ENCODE data around the gene SKIDA1.

Gene SKIDA1

DNA sequence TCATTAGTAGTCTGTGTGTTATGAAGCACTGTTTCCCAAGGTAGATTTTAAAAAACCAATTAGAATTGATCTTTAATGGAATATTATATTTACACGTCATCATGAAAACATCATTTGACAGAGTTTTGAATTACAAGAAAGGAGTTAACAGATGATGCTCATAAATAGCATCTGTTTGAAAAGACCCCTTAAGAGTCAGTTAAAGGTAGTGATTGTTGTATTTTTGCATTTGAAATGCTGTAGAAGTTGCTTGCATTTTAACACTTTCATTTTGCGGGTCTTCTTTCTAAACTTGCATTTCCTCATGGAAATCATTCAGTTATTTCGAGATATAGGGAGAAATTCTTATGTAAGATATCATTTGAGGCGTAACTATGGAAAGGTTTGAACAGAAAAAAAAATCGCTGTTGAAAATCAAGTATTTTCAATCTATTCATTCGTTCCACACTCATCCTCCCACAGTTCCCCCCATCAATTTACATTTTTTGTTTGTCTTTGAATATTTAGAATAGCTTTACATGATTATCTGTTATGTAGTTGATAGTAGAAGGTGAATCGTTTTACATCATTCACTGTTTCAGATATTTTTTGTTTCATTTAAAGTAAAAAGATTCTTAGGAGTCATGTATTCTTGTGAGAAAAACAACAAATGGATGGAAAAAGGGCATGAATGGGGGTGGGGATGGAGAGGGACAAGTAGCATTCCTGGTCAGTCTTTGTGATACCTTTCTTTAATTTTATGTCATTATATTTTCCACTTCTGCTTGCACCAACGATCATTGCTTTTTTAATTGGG lies 3.0 kb upstream of the SKIDA1 start:
- DNase-seq: no peak

GRCh38 chr10:21527598-21528235 lies 2.2 kb upstream of the SKIDA1 start:
- DNase-seq: peak; percentile 42 to 65

- DNase-seq: peak; percentile 83 to 86
Measured at GRCh38 chr10:21526860-21527597, 1.5 kb upstream of the SKIDA1 start.

DNA sequence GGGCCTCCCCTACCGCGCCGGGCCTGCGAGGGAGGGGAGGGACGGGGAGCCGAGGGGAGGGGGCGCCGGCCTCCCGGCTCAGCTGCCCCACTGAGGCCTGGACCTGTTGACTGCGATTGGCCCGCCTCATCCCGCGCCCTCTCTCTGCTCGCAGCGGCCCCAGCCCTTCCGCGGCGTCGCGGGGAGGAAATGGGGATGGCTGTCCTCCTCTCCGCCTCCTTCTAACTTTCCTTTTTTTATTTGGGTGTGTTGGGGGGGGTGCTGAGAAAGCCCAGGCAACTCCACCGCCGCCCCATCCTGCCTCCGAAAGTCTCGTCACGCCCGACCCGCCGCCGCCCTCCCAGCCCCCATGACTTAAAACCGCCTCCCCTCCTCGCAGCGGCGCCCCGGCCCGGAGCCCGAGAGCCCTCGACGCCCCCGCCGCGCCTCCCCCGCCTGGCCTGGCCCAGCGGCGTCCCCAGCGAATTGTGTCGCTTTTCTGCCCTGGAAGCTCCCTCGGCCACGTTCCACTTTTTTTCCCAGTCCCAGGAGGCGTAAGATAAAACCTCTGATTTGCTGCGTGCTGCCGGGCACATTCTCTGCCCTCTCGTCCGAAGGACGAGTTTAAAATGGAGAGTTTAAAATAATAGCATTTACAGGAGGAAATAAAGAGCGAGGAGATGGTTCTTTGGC lies 842 bp upstream of the SKIDA1 start:
- DNase-seq: peak; percentile 90 to 93

DNA sequence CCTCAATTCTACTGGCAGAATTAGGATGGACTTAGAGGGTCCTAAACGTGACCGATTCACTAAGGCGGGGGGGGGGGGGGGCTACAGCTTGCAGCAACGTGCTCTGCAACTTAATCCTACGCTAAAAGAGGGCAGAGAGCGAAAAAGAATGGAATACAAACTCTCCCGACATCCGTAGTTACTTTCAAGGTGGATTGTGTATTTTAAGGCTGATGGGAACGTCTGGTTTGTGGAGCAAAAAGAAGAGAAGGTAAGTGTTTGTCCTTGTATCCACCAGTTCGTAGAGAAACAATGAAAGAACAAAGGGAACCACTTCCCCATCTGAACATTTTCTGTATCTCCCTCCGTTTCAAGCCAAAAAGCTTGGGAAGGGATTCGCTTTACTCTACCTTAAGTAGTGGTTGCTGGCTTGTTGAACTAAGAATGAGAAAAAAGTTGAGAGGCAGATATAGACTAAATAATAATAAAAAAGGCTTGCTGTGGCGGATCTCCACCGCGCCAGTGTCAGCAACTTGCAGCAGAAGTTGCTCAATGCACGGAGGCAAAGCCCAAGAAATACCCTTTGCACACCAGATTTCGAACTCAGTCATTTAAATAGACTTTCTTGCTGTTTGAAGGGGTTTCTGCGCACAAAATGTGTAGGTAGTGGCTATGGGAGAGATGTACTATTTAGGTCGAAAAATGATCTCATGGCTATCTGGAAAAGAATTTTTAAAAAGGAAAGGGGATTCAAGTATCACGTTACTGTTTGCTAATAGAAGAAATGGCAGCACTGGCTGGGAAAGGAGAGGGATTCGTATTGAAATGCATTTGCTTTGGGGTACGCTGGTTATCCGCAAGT lies 736 bp downstream of the SKIDA1 start:
- DNase-seq: peak; percentile 79 to 85

GRCh38 chr10:21524131-21524525 lies 1.4 kb downstream of the SKIDA1 start:
- DNase-seq: no peak

- peak; percentile 29 to 33 for DNase-seq
Measured at GRCh38 chr10:21523557-21524008, 1.9 kb downstream of the SKIDA1 start.

GRCh38 chr10:21522631-21523406 lies 2.7 kb downstream of the SKIDA1 start:
- DNase-seq: peak; percentile 45 to 47

- no peak for DNase-seq
Measured at GRCh38 chr10:21521751-21522533, 3.5 kb downstream of the SKIDA1 start.

GRCh38 chr10:21520949-21521348 lies 4.5 kb downstream of the SKIDA1 start:
- DNase-seq: no peak

DNA sequence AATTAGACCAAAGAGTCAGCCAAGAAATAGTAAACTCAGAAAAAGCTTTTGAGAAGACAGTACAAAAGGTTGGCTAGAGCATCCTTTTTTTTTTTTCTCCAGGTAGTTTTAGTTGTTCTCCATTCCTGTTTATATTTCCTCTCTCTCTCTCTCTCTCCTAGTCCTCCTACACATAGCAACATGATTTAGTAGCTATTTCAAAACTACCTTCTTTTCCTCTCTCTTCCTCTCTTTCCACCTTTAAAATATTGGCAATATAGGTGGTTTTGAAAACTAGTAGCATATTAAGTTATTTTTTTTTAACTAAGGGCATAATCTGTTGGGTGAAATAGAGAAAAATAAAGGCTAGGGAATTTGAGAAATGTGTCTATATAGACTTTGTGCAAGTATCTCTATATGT lies 5.0 kb downstream of the SKIDA1 start:
- DNase-seq: no peak

DNA sequence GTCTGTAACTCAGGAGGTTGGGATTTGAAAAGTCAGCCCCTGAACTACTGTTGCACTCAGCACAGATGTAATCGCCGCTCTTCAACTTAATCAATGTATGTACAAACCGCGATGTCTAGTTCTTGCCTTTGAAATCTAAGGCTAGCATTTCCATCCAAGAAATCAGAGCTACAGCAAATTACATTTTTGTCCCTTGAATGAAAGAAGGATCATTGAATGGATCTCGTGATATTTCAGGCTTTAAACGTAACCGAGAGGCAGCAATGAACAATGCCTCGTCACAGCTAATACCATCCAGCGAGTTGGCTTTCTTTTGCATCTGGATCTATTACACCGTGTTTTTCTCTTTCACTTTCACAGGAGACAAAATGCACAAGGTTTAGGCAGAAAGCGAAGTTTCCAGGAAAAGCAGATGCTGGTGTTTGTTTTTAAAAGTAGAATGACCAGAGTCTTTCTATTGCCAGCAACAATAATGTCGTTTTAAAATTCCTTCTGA lies 5.5 kb downstream of the SKIDA1 start:
- DNase-seq: no peak

GRCh38 chr10:21519397-21519933 lies 6.0 kb downstream of the SKIDA1 start:
- no peak for DNase-seq

- DNase-seq: no peak
Measured at GRCh38 chr10:21518641-21519396, 6.7 kb downstream of the SKIDA1 start.

- DNase-seq: no peak
Measured at GRCh38 chr10:21518149-21518640, 7.3 kb downstream of the SKIDA1 start.

DNA sequence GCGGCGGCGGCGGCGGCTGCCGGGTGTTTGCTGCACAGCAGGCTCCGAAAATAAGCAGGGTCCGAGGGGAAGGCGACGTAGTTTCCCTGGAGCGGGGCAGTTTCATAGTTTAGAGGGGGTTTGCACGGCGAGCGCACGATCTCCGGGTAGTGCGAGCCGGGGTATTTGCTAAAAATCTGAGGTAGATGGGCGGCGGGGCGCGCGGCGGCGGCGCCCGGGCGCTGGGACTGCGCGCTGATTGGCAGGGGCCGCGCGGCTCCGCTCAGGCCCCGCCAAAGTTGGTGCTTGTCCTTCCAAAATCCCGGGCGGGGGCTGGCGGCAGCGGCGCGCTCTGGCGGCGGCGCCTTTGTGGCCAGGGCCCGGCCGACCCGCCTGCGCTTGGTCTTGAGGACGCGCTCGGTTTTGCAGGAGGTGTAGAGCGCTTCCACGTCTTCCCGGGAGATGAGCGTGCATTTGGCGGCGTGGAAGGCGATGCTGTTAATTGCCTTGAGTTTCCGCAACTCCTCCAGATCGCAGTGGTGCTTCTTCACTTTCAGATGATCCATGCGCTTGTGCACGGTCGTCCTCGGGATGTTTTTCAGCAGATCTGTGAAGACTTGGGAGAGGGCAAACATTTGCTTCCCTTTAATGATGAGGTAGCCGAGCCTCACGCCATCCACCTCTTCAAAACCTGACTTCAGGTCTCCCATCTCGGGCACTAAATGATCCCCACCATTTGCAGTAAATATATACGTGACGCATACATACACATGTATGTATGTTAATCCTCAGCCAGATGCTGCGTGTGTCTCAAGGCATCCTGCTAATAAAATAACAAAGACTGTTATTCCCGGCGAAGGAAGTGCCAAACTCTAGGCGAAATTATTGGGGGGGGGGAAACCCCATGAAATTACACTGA lies 8.1 kb downstream of the SKIDA1 start:
- DNase-seq: peak; percentile 71 to 87

- peak; percentile 66 to 73 for DNase-seq
Measured at GRCh38 chr10:21516242-21517131, 9.0 kb downstream of the SKIDA1 start.
